ENCODE data around the gene TSC22D1. TPM values are rescaled to one million over a fixed set of nuclear protein-coding genes. Genes with fewer than 3 reads are reported as not detected.

The TSC22D1 gene
- total RNA-seq, 1 experiment from 2014 or later, result 194 TPM

- no peaks in the 10 kb centered on the region for H3K9me3 ChIP-seq (ENCODE audit: low read length)
- BruUV-seq (replicated peaks), result no TSS peak
- H3K9me2 ChIP-seq (replicated peaks; ENCODE audit: low read length), result no peaks in the 10 kb centered on the region
- no peak for TF ChIP-seq CTCF (conservative IDR thresholded peaks at IDR 0.05; ENCODE audit: low read depth, low read length)
- TF ChIP-seq EZH2phosphoT487 (IDR thresholded peaks at IDR 0.05; ENCODE audit: borderline replicate concordance, low read length), result no peak
- no peak for TF ChIP-seq EZH2 (IDR thresholded peaks at IDR 0.05; ENCODE audit: low read length, unreplicated experiment)
- intact Hi-C loops (cut with micrococcal nuclease), result no loop called here
- ATAC-seq, result no peak
- H3K4me3 ChIP-seq (ENCODE audit: low read length), result no peak overlapping the region
- no peak for DNase-seq
- ChIA-PET POLR2A (ENCODE audit: unreplicated experiment) (no interaction called here), CTCF (no interaction called here)
- H3K79me2 ChIP-seq (ENCODE audit: low read length), result no peaks in the 10 kb centered on the region
- H3F3A ChIP-seq (ENCODE audit: low read length, unreplicated experiment), result no peaks in the 10 kb centered on the region
- H4K20me1 ChIP-seq (ENCODE audit: low read length), result no peaks in the 10 kb centered on the region
- H3K36me3 ChIP-seq (ENCODE audit: low read depth, low read length), result peaks cover 8% of the 10 kb centered on the region; the same call in 1 of the 2 replicates
- H3K27me3 ChIP-seq (ENCODE audit: low read length), result no peaks in the 10 kb centered on the region
- H3K4me1 ChIP-seq (ENCODE audit: insufficient read depth, low read length), result peaks cover 2% of the 10 kb centered on the region
- H3K9ac ChIP-seq (ENCODE audit: low read length), result no peak overlapping the region
- H2AFZ ChIP-seq (ENCODE audit: low read length), result no peak overlapping the region
- H3K4me2 ChIP-seq (ENCODE audit: low read length), result no peak overlapping the region
- no peak overlapping the region for H3K27ac ChIP-seq (ENCODE audit: low read length)
Measured at GRCh38 chr13:44455769-44456168, 120.4 kb downstream of the TSC22D1 start.

GRCh38 chr13:44453881-44454280 lies 122.2 kb downstream of the TSC22D1 start:
- DNase-seq (no peak), ATAC-seq (no peak)
- TF ChIP-seq CTCF (conservative IDR thresholded peaks at IDR 0.05; ENCODE audit: low read depth, low read length) (no peak), EZH2phosphoT487 (IDR thresholded peaks at IDR 0.05; ENCODE audit: borderline replicate concordance, low read length) (no peak), EZH2 (IDR thresholded peaks at IDR 0.05; ENCODE audit: low read length, unreplicated experiment) (no peak)
- Histone ChIP-seq H3K27me3 (ENCODE audit: low read length) (no peaks in the 10 kb centered on the region), H3K4me2 (ENCODE audit: low read length) (no peak overlapping the region), H3K36me3 (ENCODE audit: low read depth, low read length) (peaks cover 2% of the 10 kb centered on the region; the same call in 1 of the 2 replicates), H3K4me1 (ENCODE audit: insufficient read depth, low read length) (peaks cover 12% of the 10 kb centered on the region), H3K9me2 (replicated peaks; ENCODE audit: low read length) (no peaks in the 10 kb centered on the region), H4K20me1 (ENCODE audit: low read length) (no peaks in the 10 kb centered on the region), H3K27ac (ENCODE audit: low read length) (no peak overlapping the region), H3K9ac (ENCODE audit: low read length) (no peak overlapping the region), H3F3A (ENCODE audit: low read length, unreplicated experiment) (no peaks in the 10 kb centered on the region), H3K4me3 (ENCODE audit: low read length) (no peak overlapping the region), H2AFZ (ENCODE audit: low read length) (no peak overlapping the region), H3K79me2 (ENCODE audit: low read length) (no peaks in the 10 kb centered on the region), H3K9me3 (ENCODE audit: low read length) (no peaks in the 10 kb centered on the region)
- ChIA-PET CTCF (no interaction called here), POLR2A (ENCODE audit: unreplicated experiment) (no interaction called here)
- no TSS peak for BruUV-seq (replicated peaks)
- intact Hi-C loops (cut with micrococcal nuclease), result no loop called here

GRCh38 chr13:44453069-44453468 lies 123.1 kb downstream of the TSC22D1 start:
- no peak for TF ChIP-seq EZH2 (IDR thresholded peaks at IDR 0.05; ENCODE audit: low read length, unreplicated experiment)
- no peak for TF ChIP-seq CTCF (conservative IDR thresholded peaks at IDR 0.05; ENCODE audit: low read depth, low read length)
- no peak for TF ChIP-seq EZH2phosphoT487 (IDR thresholded peaks at IDR 0.05; ENCODE audit: borderline replicate concordance, low read length)
- intact Hi-C loops (cut with micrococcal nuclease), result no loop called here
- Histone ChIP-seq H3K4me3 (ENCODE audit: low read length) (no peak overlapping the region), H3K36me3 (ENCODE audit: low read depth, low read length) (peaks cover 2% of the 10 kb centered on the region; the same call in 1 of the 2 replicates), H3K9me3 (ENCODE audit: low read length) (no peaks in the 10 kb centered on the region), H3K9ac (ENCODE audit: low read length) (no peak overlapping the region), H3K4me1 (ENCODE audit: insufficient read depth, low read length) (peaks cover 12% of the 10 kb centered on the region), H3K27ac (ENCODE audit: low read length) (no peak overlapping the region), H3K4me2 (ENCODE audit: low read length) (no peak overlapping the region), H2AFZ (ENCODE audit: low read length) (no peak overlapping the region), H4K20me1 (ENCODE audit: low read length) (no peaks in the 10 kb centered on the region), H3K9me2 (replicated peaks; ENCODE audit: low read length) (no peaks in the 10 kb centered on the region), H3K27me3 (ENCODE audit: low read length) (no peaks in the 10 kb centered on the region), H3K79me2 (ENCODE audit: low read length) (no peaks in the 10 kb centered on the region), H3F3A (ENCODE audit: low read length, unreplicated experiment) (no peaks in the 10 kb centered on the region)
- ChIA-PET CTCF (no interaction called here), POLR2A (ENCODE audit: unreplicated experiment) (no interaction called here)
- DNase-seq (no peak), ATAC-seq (no peak)
- no TSS peak for BruUV-seq (replicated peaks)
